ENCODE measurements around the gene GCLM.

Gene GCLM

DNA sequence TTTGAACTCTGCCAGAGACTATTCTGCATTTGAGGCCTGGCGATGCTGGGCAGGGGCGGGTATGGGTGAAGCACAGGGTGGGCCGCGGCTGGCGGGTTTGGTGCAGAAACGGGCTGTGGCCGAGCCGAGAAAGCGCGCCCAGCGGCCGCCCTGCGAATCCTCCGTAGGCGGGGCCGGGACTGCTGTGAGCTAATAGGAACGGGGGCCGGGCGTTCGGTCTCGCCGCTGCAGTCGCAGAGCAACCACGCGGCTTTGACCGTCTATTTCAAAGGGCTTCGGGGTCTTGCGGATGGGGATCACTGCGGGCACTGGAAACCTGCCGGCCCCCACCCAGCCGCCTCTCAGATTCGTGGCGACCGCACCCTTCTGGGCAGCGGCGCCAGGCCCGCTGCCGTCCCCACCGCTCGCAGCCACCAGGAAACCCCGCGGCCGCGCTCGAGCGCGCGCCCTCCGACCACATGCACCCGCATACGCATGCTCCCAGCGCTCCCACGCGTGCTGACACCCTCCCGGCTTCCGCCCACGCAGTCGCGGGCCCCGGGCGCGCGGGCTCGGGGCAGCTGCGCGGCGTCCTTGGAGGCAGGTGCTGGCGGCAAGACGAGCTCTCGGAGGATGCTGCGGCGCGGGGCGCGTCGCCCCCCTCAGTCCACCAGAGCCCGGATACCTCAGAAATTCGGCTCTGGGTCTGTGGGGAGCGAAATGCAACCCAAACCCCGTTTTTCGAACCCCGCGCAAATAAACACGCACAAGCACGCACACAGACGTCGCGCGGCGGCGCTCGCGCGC, 62.8 kb downstream of the GCLM start:
- DNase-seq: peak; percentile 86

- peak; percentile 55 for DNase-seq
Observed at GRCh38 chr1:93845538-93846205, 63.6 kb downstream of the GCLM start.

DNA sequence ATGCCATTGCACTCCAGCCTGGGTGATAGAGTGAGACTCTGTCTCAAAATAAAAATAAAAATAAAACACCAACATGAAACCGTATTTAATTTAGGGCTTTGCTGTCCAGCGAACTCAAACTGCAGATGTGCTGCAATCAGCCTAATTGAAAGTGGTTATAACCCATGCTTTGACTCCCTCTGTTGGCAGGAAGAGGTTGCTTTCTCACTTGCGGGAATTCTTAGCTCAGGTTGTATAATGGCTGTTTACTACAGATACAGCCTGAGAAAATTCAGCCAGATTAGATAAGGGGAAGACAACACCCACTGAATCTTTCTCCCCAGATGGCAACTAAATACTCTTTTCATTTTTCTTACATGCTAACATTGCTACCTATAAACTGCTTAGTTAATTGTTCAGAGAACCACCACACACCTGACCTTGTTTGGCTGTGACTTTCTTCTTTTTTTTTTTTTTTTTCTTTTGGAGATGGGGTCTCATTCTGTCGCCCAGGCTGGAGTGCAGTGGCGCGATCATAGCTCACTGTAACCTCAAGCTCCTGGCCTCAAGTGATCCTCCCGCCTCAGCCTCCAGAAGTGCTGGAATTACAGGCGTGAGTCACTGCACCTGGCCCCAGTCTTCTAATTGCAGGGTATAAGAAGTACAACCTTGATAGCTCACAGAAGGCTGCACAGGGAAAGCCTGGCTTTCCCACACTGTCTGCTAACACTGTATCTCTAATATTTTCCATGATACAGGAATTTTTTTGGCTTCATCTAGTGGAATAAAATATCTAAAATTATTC, 64.8 kb downstream of the GCLM start:
- peak; percentile 15 for DNase-seq

DNA sequence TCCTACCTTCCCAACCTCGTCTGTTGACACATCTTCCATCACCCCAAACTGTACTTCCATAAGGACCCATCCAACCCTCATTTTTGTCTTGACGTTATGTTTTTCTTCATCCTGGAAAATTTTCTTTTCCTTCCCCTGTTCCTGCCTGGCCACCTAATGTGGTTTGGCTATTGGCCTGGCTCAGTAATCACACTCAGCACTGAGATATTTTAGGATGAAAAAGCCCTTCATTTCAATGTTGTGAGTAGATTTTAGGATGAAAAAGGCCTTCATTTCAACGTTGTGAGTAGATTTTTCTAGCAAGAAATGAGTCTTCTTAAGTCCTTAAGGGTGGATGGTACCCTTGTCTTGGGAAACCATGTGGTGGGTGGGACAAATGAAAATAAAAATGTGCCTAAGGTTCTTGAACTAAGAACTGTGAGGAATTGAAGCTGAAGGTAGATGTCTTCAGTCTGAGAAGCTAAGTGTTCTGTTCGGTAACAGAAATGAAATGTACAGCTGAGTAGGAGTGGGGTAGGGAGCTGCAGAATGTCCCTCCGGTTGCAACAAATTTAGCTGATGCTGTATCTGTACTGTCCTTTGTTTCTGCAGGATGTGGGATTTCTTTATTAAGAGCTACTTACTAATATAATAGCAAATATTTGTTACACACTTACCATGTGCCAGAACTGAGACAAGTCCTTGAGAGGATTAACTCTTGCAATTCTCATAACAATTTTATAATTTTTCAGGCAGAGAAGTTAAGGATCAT, 66.3 kb downstream of the GCLM start:
- no peak for DNase-seq

- DNase-seq: no peak
Observed at GRCh38 chr1:93841771-93842170, 67.5 kb downstream of the GCLM start.

- DNase-seq: no peak
Observed at GRCh38 chr1:93840956-93841482, 68.2 kb downstream of the GCLM start.

- no peak for DNase-seq
Observed at GRCh38 chr1:93839753-93840152, 69.5 kb downstream of the GCLM start.

GRCh38 chr1:93839307-93839706, 69.9 kb downstream of the GCLM start:
- no peak for DNase-seq

DNA sequence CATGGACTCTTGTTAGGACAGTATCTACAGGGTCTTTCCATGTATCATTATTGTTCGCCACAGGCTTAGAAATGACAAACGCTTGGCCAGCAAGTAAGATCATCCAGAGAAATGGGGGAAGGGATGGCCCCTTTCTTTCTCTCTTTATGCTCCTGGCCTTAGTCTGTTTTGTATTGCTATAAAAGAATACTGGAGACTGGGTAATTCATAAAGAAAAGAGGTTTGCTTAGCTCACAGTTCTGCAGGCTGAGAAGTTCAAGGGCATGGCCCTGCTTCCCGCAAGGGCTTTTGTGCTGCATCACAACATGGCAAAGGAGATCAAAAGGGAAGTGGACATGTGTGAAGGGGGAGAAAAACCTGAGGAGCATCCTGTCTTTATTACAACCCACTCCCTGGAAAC, 71.3 kb downstream of the GCLM start:
- DNase-seq: no peak
